Tibial nerve (tissue), 4 donors: Measurements from ENCODE around the gene PNKP. TPM values are rescaled to one million over a fixed set of nuclear protein-coding genes. Genes with fewer than 3 reads are reported as not detected.

Source experiments
- DNase-seq, 2 donors: peaks; one replicate each; pipeline ENCODE4 v3.0.0-alpha.2; 2019; ENCODE audit warnings: low spot score in 2 of 2
- H3K27ac ChIP-seq, 4 donors: fragments of 200-600 bp; sonication (generic) in 3 of 4; one replicate each; pipeline ENCODE4 v1.5.1; 2017 to 2019; ENCODE audit warnings: mild to moderate bottlenecking in 1 of 4
- H3K27me3 ChIP-seq, 2 donors: fragments of 200-600 bp; sonication (generic) in 1 of 2; one replicate each; pipeline versions ENCODE4 v1.5.1 to v1.6.0; 2017 to 2019
- H3K36me3 ChIP-seq, 3 donors: fragments of 200-600 bp; sonication (generic); one replicate each; pipeline ENCODE4 v1.5.1; 2018 to 2019
- H3K4me1 ChIP-seq, 4 donors: fragments of 200-600 bp; sonication (generic) in 3 of 4; one replicate each; pipeline ENCODE4 v1.5.1; 2017 to 2019
- H3K4me3 ChIP-seq, 4 donors: fragments of 200-600 bp; sonication (generic) in 3 of 4; one replicate each; pipeline ENCODE4 v1.5.1; 2017 to 2019; ENCODE audit warnings: mild to moderate bottlenecking in 1 of 4, moderate library complexity in 1 of 4
- H3K9me3 ChIP-seq, 4 donors: fragments of 200-600 bp; sonication (generic) in 3 of 4; one replicate each; pipeline ENCODE4 v1.5.1; 2017 to 2019
- CTCF ChIP-seq, 5 experiments: fragments of 200-600 bp in 3 of 5; fragments of 450-650 bp in 2 of 5; sonication (generic) in 3 of 5; IDR thresholded peaks; one replicate each; pipeline ENCODE4 v1.5.1; 2016 to 2019; ENCODE audit warnings: antibody characterized with exemption in 5 of 5, mild to moderate bottlenecking in 3 of 5, moderate library complexity in 2 of 5
- EP300 ChIP-seq, 2 donors: sonication (generic); formaldehyde crosslinking; IDR thresholded peaks; one replicate each; pipeline ENCODE4 v1.6.1; 2017; ENCODE audit warnings: antibody characterized with exemption in 2 of 2, mild to moderate bottlenecking in 1 of 2
- POLR2A ChIP-seq, 2 donors: fragments of 450-650 bp; IDR thresholded peaks; one replicate each; pipeline ENCODE4 v1.6.1; 2017; ENCODE audit warnings: antibody characterized with exemption in 2 of 2, mild to moderate bottlenecking in 2 of 2, moderate library complexity in 2 of 2
- WGBS, 2 donors: methylation state at CpG; one replicate each; pipeline ENCODE4 v1.1.5; 2018; 5-methylcytosine and 5-hydroxymethylcytosine counted together
- total RNA-seq, 4 donors: library from RNA; depleted of rRNA; stranded (reverse); fragments of >200 nt; gene quantifications; one replicate each; pipeline ENCODE4 v1.1.0, GENCODE V29; 2016

Gene PNKP
- total RNA-seq, 4 donors from 2014 or later: 52.7 to 158 (median 79.5) TPM

GRCh38 chr19:49852631-49853126, 14.7 kb downstream of the PNKP start:
- peak overlapping the region in 1 of 4 donors; percentile 95 for H3K4me3 ChIP-seq
- 52 to 58% methylated on average over 14 of the region's 14 CpGs for WGBS, 2 donors
- peaks cover 0 to 51% (median 24%) of the 10 kb centered on the region in 4 donors for H3K4me1 ChIP-seq
- peaks cover 0 to 37% (median under 1%) of the 10 kb centered on the region in 3 donors for H3K36me3 ChIP-seq
- TF ChIP-seq POLR2A (IDR thresholded peaks at IDR 0.05): no peak
- TF ChIP-seq CTCF (IDR thresholded peaks at IDR 0.05): no peak
- no peak for TF ChIP-seq EP300 (IDR thresholded peaks at IDR 0.05)
- DNase-seq: no peak
- H3K27me3 ChIP-seq: no peaks in the 10 kb centered on the region
- peaks cover 0 to 5% (median 1%) of the 10 kb centered on the region in 4 donors for H3K9me3 ChIP-seq
- H3K27ac ChIP-seq: peak overlapping the region in 2 of 4 donors; percentile 99 to 100

GRCh38 chr19:49851456-49852259, 15.7 kb downstream of the PNKP start:
- WGBS, 2 donors: 2 to 4% methylated on average over 17 to 54 of the region's 78 CpGs
- Histone ChIP-seq H3K27me3 (no peaks in the 10 kb centered on the region), H3K27ac (peak overlapping the region; percentile 99 to 100 (median 100)), H3K4me1 (peaks cover 0 to 44% (median 24%) of the 10 kb centered on the region in 4 donors), H3K9me3 (peaks cover 0 to 5% (median 1%) of the 10 kb centered on the region in 4 donors), H3K4me3 (peak overlapping the region; percentile 79 to 97 (median 96)), H3K36me3 (peaks cover 0 to 27% (median 0%) of the 10 kb centered on the region in 3 donors)
- DNase-seq: no peak
- TF ChIP-seq EP300 (IDR thresholded peaks at IDR 0.05): no peak
- no peak for TF ChIP-seq CTCF (IDR thresholded peaks at IDR 0.05)
- TF ChIP-seq POLR2A (IDR thresholded peaks at IDR 0.05): no peak

- H3K27ac ChIP-seq: peak within 1 kb of the TSS; percentile 99 to 100 (median 100)
- peaks cover 0 to 17% (median 0%) of the 10 kb centered on the region in 3 donors for H3K36me3 ChIP-seq
- H3K27me3 ChIP-seq: no peaks in the 10 kb centered on the region
- peaks cover 0 to 5% (median 1%) of the 10 kb centered on the region in 4 donors for H3K9me3 ChIP-seq
- 1 to 6% methylated on average over 57 to 87 of the region's 98 CpGs for WGBS, 2 donors
- peak within 1 kb of the TSS; percentile 91 to 97 (median 96) for H3K4me3 ChIP-seq
- TF ChIP-seq EP300 (IDR thresholded peaks at IDR 0.05) (peak; percentile 80 to 94), POLR2A (IDR thresholded peaks at IDR 0.05) (peak; percentile 77 to 93), CTCF (IDR thresholded peaks at IDR 0.05) (peak in 2 of 5 experiments; percentile 39 to 44)
- peaks cover 0 to 44% (median 24%) of the 10 kb centered on the region in 4 donors for H3K4me1 ChIP-seq
- peak; percentile 81 to 82 for DNase-seq
These were observed 16.7 kb downstream of the PNKP start, which contains the start of gene PTOV1 for GRCh38 chr19:49850487-49851342. PTOV1 (plus strand) TSS chr19:49851159.

- TF ChIP-seq EP300 (IDR thresholded peaks at IDR 0.05) (no peak), POLR2A (IDR thresholded peaks at IDR 0.05) (no peak), CTCF (IDR thresholded peaks at IDR 0.05) (no peak)
- no peaks in the 10 kb centered on the region for H3K27me3 ChIP-seq
- DNase-seq: no peak
- H3K9me3 ChIP-seq: peaks cover 0 to 5% (median 1%) of the 10 kb centered on the region in 4 donors
- H3K36me3 ChIP-seq: peaks cover 0 to 12% (median 0%) of the 10 kb centered on the region in 3 donors
- H3K4me3 ChIP-seq: peak overlapping the region; percentile 91 to 97 (median 96)
- WGBS, 2 donors: 53 to 65% methylated on average over 12 of the region's 12 CpGs
- H3K4me1 ChIP-seq: peaks cover 0 to 41% (median 24%) of the 10 kb centered on the region in 4 donors
- peak overlapping the region; percentile 99 to 100 (median 100) for H3K27ac ChIP-seq
These were observed 17.2 kb downstream of the PNKP start for GRCh38 chr19:49850221-49850486.
